GM12878 (cell line): ENCODE results near the gene CPNE9. TPM values are rescaled to one million over a fixed set of nuclear protein-coding genes. Genes with fewer than 3 reads are reported as not detected.

Source experiments
- ATAC-seq: fragments of 200-7000 bp; cut with Tn5 transposase; 3 replicates; pipeline ENCODE4 v1.9.1; 2020; ENCODE audit warnings: mild to moderate bottlenecking, moderate library complexity
- BruUV-seq: library from RNA; stranded (reverse); fragments of 400-500 nt; replicated peaks from 2 replicates; lab custom pipeline; 2021; lab: Mats Ljungman, UMichigan
- CTCF ChIA-PET: fragments of 300-600 bp; sonication (Branson Sonifier 250); formaldehyde crosslinking; extraction: SDS; loops from one replicate; lab custom pipeline; 2021; ENCODE audit warnings: inconsistent platforms; lab: Yijun Ruan, JAX
- POLR2A ChIA-PET: fragments of 350-600 bp; formaldehyde crosslinking; extraction: SDS; loops from one replicate; lab custom pipeline; 2021; ENCODE audit warnings: inconsistent platforms; lab: Charles Lee
- RAD21 ChIA-PET: fragments of 300-600 bp; sonication (Branson Sonifier 250); formaldehyde crosslinking; loops from one replicate; lab custom pipeline; 2023; ENCODE audit warnings: antibody characterized with exemption; ENCODE audit not compliant: unreplicated experiment; lab: Charles Lee
- SMC1A ChIA-PET: fragments of 300-600 bp; sonication (Branson Sonifier 250); formaldehyde crosslinking; loops from one replicate; lab custom pipeline; 2023; ENCODE audit not compliant: unreplicated experiment, uncharacterized antibody; lab: Charles Lee
- DNase-seq: peaks from one replicate; pipeline ENCODE4 v3.0.0-alpha.2; 2011; ENCODE audit warnings: low read depth, low spot score
- FAIRE-seq: peaks from 3 replicates; lab custom pipeline; 2011; peaks lifted over from hg19 to GRCh38; lab: Jason Lieb, UNC
- H2AFZ ChIP-seq: 2 replicates; pipeline ENCODE4 v1.6.0; 2011; ENCODE audit warnings: low read depth, low read length, control low read depth; ENCODE audit not compliant: control insufficient read depth
- H3K27ac ChIP-seq: 2 replicates; pipeline ENCODE4 v1.5.1; 2011; ENCODE audit warnings: control low read depth; ENCODE audit not compliant: control insufficient read depth, insufficient read depth
- H3K27me3 ChIP-seq, 2 experiments: replicated peaks in 1 of 2; 2 replicates each; pipeline versions ENCODE4 v1.6.0 to v1.6.1; 2011; ENCODE audit warnings: low read length in 1 of 2; ENCODE audit not compliant: control insufficient read depth in 2 of 2, insufficient read depth in 2 of 2
- H3K36me3 ChIP-seq, 2 experiments: 2 replicates each; pipeline ENCODE4 v1.5.1; 2011; ENCODE audit warnings: low read length in 1 of 2; ENCODE audit not compliant: control insufficient read depth in 2 of 2, insufficient read depth in 2 of 2
- H3K4me1 ChIP-seq: 2 replicates; pipeline ENCODE4 v1.6.1; 2011; ENCODE audit warnings: mild to moderate bottlenecking, low read length, moderate library complexity, mixed read lengths; ENCODE audit not compliant: control insufficient read depth, insufficient read depth
- H3K4me2 ChIP-seq: 2 replicates; pipeline ENCODE4 v1.6.0; 2011; ENCODE audit warnings: control low read depth; ENCODE audit not compliant: control insufficient read depth, insufficient read depth
- H3K4me3 ChIP-seq: fragments of 200-600 bp; sonication (generic); 2 replicates; pipeline ENCODE4 v1.5.1; 2016
- H3K79me2 ChIP-seq: 2 replicates; pipeline ENCODE4 v1.6.0; 2011; ENCODE audit warnings: low read length; ENCODE audit not compliant: control insufficient read depth, insufficient read depth
- H3K9ac ChIP-seq: 2 replicates; pipeline ENCODE4 v1.8.0; 2011; ENCODE audit warnings: low read length, control low read depth, mixed read lengths; ENCODE audit not compliant: control insufficient read depth, insufficient read depth
- H3K9me3 ChIP-seq: replicated peaks from 3 replicates; pipeline ENCODE4 v1.5.1; 2011; ENCODE audit warnings: mild to moderate bottlenecking, low read length; ENCODE audit not compliant: control insufficient read depth, insufficient read depth
- H4K20me1 ChIP-seq: 2 replicates; pipeline ENCODE4 v1.6.0; 2011; ENCODE audit not compliant: control insufficient read depth, insufficient read depth
- BCL11A ChIP-seq: IDR thresholded peaks from 2 replicates; pipeline ENCODE4 v1.6.1; 2011; ENCODE audit warnings: low read depth, low read length
- CBX5 ChIP-seq: sonication (generic); IDR thresholded peaks from 2 replicates; pipeline ENCODE4 v1.6.1; 2016; ENCODE audit warnings: low read depth, moderate library complexity, mild to moderate bottlenecking, inconsistent platforms
- ETV6 ChIP-seq, 2 experiments: fragments of 450-650 bp in 1 of 2; IDR thresholded peaks in 1 of 2; conservative IDR thresholded peaks in 1 of 2; 2 replicates each; pipeline ENCODE4 v1.6.1; 2014; ENCODE audit warnings: antibody characterized with exemption in 1 of 2, borderline replicate concordance in 1 of 2, low read depth in 1 of 2, mild to moderate bottlenecking in 1 of 2, moderate library complexity in 1 of 2
- FOXK2 ChIP-seq: fragments of 450-650 bp; IDR thresholded peaks from 2 replicates; pipeline ENCODE4 v1.6.1; 2017; ENCODE audit warnings: mild to moderate bottlenecking, moderate library complexity
- MTA3 ChIP-seq: IDR thresholded peaks from 2 replicates; pipeline ENCODE4 v1.6.1; 2012; ENCODE audit warnings: low read length, inconsistent platforms, borderline replicate concordance
- MYC ChIP-seq: IDR thresholded peaks from 2 replicates; pipeline ENCODE4 v1.6.1; 2011; ENCODE audit warnings: mild to moderate bottlenecking, low read length, moderate library complexity, inconsistent platforms; ENCODE audit not compliant: insufficient read depth, insufficient replicate concordance, insufficient read length, severe bottlenecking
- NRF1 ChIP-seq: conservative IDR thresholded peaks from 2 replicates; pipeline ENCODE4 v1.6.1; 2011; ENCODE audit warnings: mild to moderate bottlenecking, low read depth, low read length, improper control_type of control experiment
- POLR2AphosphoS2 ChIP-seq: IDR thresholded peaks from 2 replicates; pipeline ENCODE4 v1.6.1; 2011; ENCODE audit warnings: low read depth, mild to moderate bottlenecking, low read length, improper control_type of control experiment, moderate library complexity
- SIX5 ChIP-seq: IDR thresholded peaks from 2 replicates; pipeline ENCODE4 v1.6.1; 2011; ENCODE audit warnings: mild to moderate bottlenecking, low read depth, low read length, moderate library complexity; ENCODE audit not compliant: severe bottlenecking
- SP1 ChIP-seq: IDR thresholded peaks from one replicate; pipeline ENCODE4 v1.6.1; 2011; ENCODE audit warnings: low read depth, low read length
- SREBF1 ChIP-seq: IDR thresholded peaks from 2 replicates; pipeline ENCODE4 v1.6.1; 2012; ENCODE audit warnings: mild to moderate bottlenecking, low read length
- ZNF207 ChIP-seq: fragments of 450-650 bp; IDR thresholded peaks from 2 replicates; pipeline ENCODE4 v1.6.1; 2014; ENCODE audit warnings: antibody characterized with exemption, mild to moderate bottlenecking, borderline replicate concordance
- ZSCAN29 ChIP-seq: fragments of 450-650 bp; IDR thresholded peaks from 2 replicates; pipeline ENCODE4 v1.6.1; 2017; ENCODE audit warnings: mild to moderate bottlenecking, moderate library complexity
- WGBS: methylation state at CpG from one replicate; pipeline ENCODE4 v1.1.6; 2016; ENCODE audit warnings: low lambda C conversion rate; ENCODE audit not compliant: insufficient replicate concordance, insufficient coverage; ENCODE audit errors: missing lambda C conversion rate; 5-methylcytosine and 5-hydroxymethylcytosine counted together
- in situ Hi-C: fragments of 300-500 bp; cut with MboI; formaldehyde crosslinking; loops from 9 replicates; pipeline ENCODE4 v1.14.3; 2018; ENCODE audit warnings: mixed read lengths
- intact Hi-C: fragments of 100-400 bp; cut with micrococcal nuclease; formaldehyde crosslinking; loops from one replicate; pipeline ENCODE4 v1.14.2; 2022; ENCODE audit not compliant: unreplicated experiment
- polyA plus RNA-seq, 11 experiments: library from polyadenylated mRNA; depleted of rRNA in 4 of 11; unstranded in 6 of 11; stranded (reverse) in 5 of 11; fragments of >200 nt; fragmentation: Nextera tagmentation in 4 of 11; fragmentation: Illumina TruSeq in 1 of 11; extraction: Ambion mirVana in 4 of 11; extraction: Trizol in 1 of 11; gene quantifications; 1 replicate in 1 of 11; 2 replicates in 10 of 11; pipeline versions ENCODE4 v1.2.1 to v1.2.3, GENCODE V29; 2011 to 2016; ENCODE audit warnings: inconsistent platforms in 2 of 11, missing spikeins in 2 of 11, low read depth in 1 of 11
- total RNA-seq, 4 experiments: library from RNA; depleted of rRNA in 3 of 4; stranded (reverse); fragments of >200 nt in 3 of 4; fragmentation: Illumina TruSeq in 1 of 4; extraction: Trizol in 1 of 4; gene quantifications; 2 replicates each; pipeline versions ENCODE4 v1.2.1 to v1.2.3, GENCODE V29; 2013 to 2021
- TF ChIP-seq, protein P1 (sequence below): fragments of 450-650 bp; formaldehyde crosslinking; IDR thresholded peaks from 2 replicates; pipeline ENCODE4 v1.4.0; 2020; ENCODE audit warnings: mild to moderate bottlenecking, moderate library complexity
- TF ChIP-seq, protein P2 (sequence below): IDR thresholded peaks from 2 replicates; pipeline ENCODE4 v1.6.1; 2011; ENCODE audit warnings: mild to moderate bottlenecking, low read depth, low read length, moderate library complexity; ENCODE audit not compliant: insufficient replicate concordance
- TF ChIP-seq, protein P3 (sequence below): IDR thresholded peaks from 2 replicates; pipeline ENCODE4 v1.6.1; 2012; ENCODE audit warnings: mild to moderate bottlenecking, low read depth, low read length

The CPNE9 gene
- total and polyA plus RNA-seq, 10 of the 15 experiments (the other 5 are each of a cell fraction or from before 2014, with no cell fraction given), result 0.02 to 0.12 (median 0.05) TPM; not detected in 7

DNA sequence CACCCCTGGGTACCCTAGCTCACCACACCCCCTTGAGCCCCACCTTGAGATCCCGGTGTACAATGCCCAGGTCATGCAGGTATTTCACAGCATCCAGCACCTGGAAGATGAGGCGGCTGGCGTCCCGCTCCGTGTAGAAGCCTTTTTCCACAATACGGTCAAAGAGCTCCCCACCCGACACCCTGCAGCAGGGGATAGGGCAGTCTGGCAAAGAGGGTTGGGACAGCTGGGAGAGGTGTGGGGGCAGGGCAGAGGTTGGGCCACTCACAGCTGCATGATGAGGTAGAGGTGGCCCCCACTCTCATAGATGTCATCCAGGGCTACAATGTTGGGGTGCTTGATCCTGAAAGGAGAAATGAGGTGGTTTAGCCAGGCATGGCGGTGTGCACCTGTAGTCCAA, 59.2 kb downstream of the CPNE9 start:
- no peak for DNase-seq
- no peaks in the 10 kb centered on the region for H4K20me1 ChIP-seq
- RAD21 ChIA-PET, result no interaction called here
- no peak overlapping the region for H3K4me2 ChIP-seq
- H3K4me1 ChIP-seq, result no peaks in the 10 kb centered on the region
- H3K27ac ChIP-seq, result no peak overlapping the region
- H3K4me3 ChIP-seq, result no peak overlapping the region
- no peak for ATAC-seq
- H2AFZ ChIP-seq, result no peak overlapping the region
- in situ Hi-C loops, result no loop called here
- 98% methylated on average over 8 of the region's 8 CpGs for WGBS
- CTCF ChIA-PET, result no interaction called here
- no peak for FAIRE-seq
- no peak overlapping the region for H3K9ac ChIP-seq
- no peaks in the 10 kb centered on the region for H3K79me2 ChIP-seq
- POLR2A ChIA-PET, result no interaction called here
- BruUV-seq, result no TSS peak
- SMC1A ChIA-PET, result no interaction called here
- no peaks in the 10 kb centered on the region for H3K27me3 ChIP-seq
- TF ChIP-seq, protein P1, sequence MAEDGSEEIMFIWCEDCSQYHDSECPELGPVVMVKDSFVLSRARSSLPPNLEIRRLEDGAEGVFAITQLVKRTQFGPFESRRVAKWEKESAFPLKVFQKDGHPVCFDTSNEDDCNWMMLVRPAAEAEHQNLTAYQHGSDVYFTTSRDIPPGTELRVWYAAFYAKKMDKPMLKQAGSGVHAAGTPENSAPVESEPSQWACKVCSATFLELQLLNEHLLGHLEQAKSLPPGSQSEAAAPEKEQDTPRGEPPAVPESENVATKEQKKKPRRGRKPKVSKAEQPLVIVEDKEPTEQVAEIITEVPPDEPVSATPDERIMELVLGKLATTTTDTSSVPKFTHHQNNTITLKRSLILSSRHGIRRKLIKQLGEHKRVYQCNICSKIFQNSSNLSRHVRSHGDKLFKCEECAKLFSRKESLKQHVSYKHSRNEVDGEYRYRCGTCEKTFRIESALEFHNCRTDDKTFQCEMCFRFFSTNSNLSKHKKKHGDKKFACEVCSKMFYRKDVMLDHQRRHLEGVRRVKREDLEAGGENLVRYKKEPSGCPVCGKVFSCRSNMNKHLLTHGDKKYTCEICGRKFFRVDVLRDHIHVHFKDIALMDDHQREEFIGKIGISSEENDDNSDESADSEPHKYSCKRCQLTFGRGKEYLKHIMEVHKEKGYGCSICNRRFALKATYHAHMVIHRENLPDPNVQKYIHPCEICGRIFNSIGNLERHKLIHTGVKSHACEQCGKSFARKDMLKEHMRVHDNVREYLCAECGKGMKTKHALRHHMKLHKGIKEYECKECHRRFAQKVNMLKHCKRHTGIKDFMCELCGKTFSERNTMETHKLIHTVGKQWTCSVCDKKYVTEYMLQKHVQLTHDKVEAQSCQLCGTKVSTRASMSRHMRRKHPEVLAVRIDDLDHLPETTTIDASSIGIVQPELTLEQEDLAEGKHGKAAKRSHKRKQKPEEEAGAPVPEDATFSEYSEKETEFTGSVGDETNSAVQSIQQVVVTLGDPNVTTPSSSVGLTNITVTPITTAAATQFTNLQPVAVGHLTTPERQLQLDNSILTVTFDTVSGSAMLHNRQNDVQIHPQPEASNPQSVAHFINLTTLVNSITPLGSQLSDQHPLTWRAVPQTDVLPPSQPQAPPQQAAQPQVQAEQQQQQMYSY (CRISPR knock-in tag), result no peak
- no peak for TF ChIP-seq POLR2AphosphoS2
- TF ChIP-seq MYC, result no peak
- TF ChIP-seq, protein P2, sequence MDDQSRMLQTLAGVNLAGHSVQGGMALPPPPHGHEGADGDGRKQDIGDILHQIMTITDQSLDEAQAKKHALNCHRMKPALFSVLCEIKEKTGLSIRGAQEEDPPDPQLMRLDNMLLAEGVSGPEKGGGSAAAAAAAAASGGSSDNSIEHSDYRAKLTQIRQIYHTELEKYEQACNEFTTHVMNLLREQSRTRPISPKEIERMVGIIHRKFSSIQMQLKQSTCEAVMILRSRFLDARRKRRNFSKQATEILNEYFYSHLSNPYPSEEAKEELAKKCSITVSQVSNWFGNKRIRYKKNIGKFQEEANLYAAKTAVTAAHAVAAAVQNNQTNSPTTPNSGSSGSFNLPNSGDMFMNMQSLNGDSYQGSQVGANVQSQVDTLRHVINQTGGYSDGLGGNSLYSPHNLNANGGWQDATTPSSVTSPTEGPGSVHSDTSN, result no peak
- TF ChIP-seq FOXK2, result no peak
- no peak for TF ChIP-seq MTA3
- TF ChIP-seq SIX5, result no peak
- TF ChIP-seq CBX5, result no peak
- TF ChIP-seq NRF1, result no peak
- no peak for TF ChIP-seq ZSCAN29
- TF ChIP-seq SREBF1, result no peak
- TF ChIP-seq BCL11A, result no peak
- TF ChIP-seq, protein P3, sequence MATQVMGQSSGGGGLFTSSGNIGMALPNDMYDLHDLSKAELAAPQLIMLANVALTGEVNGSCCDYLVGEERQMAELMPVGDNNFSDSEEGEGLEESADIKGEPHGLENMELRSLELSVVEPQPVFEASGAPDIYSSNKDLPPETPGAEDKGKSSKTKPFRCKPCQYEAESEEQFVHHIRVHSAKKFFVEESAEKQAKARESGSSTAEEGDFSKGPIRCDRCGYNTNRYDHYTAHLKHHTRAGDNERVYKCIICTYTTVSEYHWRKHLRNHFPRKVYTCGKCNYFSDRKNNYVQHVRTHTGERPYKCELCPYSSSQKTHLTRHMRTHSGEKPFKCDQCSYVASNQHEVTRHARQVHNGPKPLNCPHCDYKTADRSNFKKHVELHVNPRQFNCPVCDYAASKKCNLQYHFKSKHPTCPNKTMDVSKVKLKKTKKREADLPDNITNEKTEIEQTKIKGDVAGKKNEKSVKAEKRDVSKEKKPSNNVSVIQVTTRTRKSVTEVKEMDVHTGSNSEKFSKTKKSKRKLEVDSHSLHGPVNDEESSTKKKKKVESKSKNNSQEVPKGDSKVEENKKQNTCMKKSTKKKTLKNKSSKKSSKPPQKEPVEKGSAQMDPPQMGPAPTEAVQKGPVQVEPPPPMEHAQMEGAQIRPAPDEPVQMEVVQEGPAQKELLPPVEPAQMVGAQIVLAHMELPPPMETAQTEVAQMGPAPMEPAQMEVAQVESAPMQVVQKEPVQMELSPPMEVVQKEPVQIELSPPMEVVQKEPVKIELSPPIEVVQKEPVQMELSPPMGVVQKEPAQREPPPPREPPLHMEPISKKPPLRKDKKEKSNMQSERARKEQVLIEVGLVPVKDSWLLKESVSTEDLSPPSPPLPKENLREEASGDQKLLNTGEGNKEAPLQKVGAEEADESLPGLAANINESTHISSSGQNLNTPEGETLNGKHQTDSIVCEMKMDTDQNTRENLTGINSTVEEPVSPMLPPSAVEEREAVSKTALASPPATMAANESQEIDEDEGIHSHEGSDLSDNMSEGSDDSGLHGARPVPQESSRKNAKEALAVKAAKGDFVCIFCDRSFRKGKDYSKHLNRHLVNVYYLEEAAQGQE, result no peak
- TF ChIP-seq SP1, result no peak
- no peak for TF ChIP-seq ZNF207
- TF ChIP-seq ETV6 (conservative IDR thresholded peaks at IDR 0.05 in 1 of 2, IDR thresholded peaks at IDR 0.05 in 1 of 2; ENCODE audit: borderline replicate concordance in 1 of 2, low read depth in 1 of 2), result no peak
- TF ChIP-seq, all 136 proteins: peak for 0
- intact Hi-C loops, result no loop called here
- Histone ChIP-seq H3K9me3 (no peaks in the 10 kb centered on the region), H3K36me3 (no peaks in the 10 kb centered on the region)
